ENCODE data around the gene RAB11FIP3. TPM values are rescaled to one million over a fixed set of nuclear protein-coding genes. Genes with fewer than 3 reads are reported as not detected.
"Not testable (repeated sequence)": the region's sequence is repeated elsewhere in the genome, so short reads cannot be mapped to it uniquely, and the experiment has no call there.

RAB11FIP3 gene
- total RNA-seq, 1 donor from 2014 or later, result 6.3 TPM

DNA sequence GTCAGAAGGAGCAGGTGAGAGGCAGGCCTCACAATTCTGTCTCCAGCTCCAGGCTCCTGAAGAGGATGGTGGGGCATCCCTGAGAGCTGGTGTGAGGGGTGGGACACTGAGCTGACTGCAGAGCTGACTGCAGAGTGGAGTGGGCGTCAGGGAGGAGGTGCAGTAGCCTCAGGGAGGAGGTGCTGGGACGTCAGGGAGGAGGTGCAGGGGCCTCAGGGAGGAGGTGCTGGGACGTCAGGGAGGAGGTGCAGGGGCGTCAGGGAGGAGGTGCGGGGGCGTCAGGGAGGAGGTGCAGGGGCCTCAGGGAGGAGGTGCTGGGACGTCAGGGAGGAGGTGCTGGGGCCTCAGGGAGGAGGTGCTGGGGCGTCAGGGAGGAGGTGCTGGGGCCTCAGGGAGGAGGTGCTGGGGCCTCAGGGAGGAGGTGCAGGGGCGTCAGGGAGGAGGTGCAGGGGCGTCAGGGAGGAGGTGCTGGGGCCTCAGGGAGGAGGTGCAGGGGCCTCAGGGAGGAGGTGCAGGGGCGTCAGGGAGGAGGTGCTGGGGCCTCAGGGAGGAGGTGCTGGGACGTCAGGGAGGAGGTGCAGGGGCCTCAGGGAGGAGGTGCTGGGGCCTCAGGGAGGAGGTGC is 41.9 kb downstream of the RAB11FIP3 start:
- not testable (repeated sequence) for ATAC-seq

DNA sequence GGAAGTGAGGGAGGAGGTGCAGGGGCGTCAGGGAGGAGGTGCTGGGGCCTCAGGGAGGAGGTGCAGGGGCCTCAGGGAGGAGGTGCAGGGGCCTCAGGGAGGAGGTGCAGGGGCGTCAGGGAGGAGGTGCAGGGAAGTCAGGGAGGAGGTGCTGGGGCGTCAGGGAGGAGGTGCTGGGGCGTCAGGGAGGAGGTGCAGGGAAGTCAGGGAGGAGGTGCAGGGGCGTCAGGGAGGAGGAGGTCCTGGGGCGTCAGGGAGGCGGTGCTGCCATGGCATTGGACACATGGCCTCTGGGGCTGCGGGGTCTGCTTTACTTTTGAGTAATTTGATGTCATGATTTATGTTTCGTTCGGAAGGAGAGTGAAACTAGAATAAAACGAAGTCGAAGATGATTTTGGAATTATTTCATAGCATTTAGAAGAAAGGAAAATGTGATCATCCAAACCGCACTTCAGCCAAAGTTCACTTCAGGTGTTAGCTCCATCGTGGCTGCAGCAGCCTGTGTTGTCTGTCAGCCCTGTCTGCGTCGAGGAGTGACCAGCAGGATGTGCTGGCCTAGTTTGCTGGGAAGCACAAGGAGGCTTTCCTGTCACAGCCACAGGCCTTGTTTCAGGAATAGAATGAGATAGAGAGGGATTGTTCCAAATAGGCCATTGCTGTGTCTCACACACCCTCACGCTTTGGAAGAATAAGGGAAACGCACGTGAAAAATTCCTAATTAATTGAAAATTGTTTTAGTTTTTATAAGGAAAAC is 42.8 kb downstream of the RAB11FIP3 start:
- no peak for ATAC-seq

DNA sequence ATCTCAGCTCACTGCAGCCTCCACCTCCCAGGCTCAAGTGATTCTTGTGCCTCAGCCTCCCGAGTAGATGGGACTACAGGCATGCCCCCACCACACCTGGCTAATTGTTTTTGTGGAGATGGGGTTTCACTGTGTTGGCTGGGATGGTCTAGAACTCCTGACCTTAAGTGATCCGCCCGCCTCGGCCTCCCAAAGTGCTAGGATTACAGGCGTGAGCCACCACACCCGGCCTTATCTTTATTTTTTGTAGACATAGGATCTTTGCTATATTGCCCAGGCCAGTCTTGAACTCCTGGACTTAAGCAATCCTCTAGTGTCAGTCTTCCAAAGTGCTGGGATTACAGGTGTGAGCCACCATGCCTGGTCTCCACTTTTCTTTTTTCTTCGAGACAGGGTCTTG is 44.0 kb downstream of the RAB11FIP3 start:
- not testable (repeated sequence) for ATAC-seq

DNA sequence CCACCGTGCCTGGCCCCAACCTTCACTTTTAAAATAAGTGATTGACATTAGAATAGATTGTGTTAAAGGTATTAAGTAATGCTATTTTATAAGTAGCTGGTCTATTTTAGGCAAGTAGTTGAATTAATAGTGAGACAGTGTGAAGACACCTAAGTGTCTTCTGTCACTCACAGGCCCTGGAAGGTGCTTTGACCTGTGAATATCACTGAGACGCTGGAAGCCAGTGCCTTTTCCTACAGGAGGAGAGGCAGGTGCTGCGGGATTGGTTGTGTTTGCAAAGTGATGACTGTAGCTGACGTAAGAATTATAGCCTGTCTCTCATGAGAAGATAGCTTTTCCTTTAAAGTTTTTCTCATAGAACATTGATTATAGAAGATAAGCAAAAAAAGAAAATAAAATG is 45.0 kb downstream of the RAB11FIP3 start:
- no peak for ATAC-seq

DNA sequence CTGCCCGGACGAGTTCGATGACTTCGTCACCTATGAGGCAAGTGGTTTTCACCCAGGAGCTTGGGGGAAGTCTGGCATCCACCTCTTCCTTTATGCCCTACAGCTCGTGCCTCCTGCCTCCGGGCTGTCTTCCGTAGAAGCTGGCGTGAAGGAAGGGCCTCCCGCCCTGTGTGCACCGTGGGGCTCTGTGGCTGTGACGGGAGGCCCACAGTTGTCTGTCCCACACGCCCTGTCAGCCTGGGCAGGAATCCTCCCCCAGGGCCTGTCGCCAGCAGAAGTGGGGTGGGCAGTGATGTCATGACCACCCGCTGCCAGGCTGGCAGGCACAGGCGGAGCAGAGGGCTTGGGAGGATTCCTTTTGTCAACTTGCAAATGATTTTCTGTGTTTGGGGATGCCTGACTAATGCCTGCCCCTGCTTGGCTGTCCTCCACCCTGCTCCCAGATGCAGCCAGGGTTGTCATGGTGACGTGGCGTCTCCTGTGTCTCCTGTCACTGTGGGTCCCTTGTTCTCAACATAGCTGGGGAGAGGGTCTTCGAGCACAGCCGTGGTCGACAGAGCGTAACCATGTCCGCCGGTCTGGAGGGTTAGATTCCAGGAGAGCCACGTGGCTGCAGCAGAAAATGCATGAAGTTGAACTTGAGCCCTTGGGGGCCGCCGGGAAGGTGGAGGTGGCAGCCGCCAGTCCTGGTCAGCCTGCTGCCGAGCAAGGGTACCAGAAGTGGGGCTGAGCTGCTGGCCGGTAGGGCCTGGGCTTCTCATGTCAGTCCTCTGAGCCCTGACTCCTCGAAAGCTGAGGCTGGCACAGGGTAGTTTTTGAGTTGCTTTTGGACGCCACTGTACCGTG is 46.1 kb downstream of the RAB11FIP3 start:
- peak; percentile 57 for ATAC-seq

DNA sequence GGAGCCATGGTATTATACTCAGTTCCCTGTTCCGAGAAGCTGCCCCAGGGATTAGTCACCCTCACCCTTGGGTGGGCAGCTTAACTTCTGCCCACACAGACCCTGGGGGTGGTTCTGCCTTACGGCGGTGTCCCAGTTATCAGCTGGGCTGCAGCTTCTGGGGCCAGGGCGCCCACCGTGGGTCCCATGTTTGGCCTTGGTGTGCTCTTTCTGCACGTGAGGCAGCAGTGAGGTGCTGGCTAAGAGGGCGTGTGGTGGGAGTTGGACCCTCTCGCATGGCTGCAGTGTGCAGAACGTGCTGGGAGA is 46.7 kb downstream of the RAB11FIP3 start:
- ATAC-seq, result no peak

DNA sequence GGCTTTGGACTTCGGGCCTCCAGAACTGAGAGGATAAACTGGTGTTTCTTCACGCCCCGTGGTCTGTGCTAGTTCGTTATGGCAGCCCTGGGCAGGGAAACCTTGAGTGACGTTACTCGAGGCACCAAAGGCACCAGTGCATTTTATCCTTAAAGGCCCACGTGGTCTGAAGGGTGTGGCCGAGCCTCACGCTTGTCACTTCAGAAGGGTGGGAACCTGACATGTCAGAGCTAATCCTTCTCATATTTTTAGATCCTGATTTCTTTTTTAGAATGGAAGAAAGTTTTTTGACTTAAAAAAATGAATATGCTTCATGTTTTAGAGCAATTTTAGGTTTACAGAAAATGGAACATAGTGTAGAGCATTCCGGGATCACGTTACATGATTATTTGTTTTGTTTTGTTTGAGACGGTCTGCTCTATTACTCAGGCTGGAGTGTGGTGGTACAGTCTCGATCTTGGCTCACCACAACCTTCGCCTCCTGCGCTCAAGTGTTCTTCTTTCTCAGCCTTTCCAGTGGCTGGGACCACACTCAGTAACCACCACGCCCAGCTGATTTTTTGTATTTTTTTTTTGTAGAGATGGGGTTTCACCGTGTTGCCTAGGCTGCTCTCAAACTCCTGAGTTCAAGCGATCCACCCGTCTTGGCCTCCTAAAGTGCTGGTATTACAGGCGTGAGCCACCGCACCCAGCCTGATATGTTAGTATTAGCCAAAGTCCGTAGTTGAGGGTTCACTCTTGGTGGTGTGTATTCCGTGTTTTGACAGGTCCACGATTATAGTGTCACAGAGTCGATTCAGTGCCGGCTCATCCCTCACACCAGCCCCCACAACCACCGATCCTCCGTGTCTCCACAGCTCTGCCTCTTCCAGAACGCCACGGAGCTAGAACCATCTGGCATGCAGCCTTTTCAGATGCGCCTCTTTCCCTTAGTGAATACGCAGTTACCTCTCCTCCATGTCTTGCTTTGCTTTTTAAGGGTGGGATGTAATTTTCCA is 47.9 kb downstream of the RAB11FIP3 start:
- no peak for ATAC-seq

DNA sequence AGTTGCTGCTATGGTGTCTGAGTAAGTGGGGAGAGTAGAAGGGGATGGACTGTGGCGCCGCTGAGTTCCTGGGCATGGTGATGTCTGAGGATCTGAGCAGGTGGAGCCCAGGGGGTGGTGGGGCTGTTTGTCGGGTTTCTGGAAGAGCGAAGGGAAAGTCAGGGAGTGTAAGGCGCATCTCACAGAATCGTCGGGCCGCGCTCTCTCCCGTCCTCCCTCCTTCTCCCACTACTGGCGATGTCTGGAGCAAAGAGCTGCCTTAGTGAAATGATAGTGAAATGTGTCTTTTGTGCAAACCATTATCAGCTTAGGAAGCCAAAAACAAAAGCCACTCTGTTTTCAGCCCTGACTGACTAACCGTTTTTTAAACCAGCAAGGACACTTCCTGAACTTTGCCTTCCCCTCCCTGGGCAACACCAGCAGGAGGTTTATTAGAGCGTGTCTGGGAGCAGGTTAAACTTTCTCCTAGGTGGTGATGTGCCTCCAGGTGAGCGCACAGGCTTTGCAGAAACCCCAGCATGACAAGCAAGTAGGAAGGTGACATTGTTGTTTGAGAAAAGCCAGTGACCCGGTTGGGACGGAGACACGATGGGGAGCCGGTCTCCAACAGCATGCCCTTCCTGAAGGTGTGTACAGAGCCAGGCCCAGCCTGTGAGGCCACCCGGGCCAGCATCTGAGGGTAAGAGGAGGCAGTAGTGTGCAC is 49.1 kb downstream of the RAB11FIP3 start:
- ATAC-seq, result no peak

DNA sequence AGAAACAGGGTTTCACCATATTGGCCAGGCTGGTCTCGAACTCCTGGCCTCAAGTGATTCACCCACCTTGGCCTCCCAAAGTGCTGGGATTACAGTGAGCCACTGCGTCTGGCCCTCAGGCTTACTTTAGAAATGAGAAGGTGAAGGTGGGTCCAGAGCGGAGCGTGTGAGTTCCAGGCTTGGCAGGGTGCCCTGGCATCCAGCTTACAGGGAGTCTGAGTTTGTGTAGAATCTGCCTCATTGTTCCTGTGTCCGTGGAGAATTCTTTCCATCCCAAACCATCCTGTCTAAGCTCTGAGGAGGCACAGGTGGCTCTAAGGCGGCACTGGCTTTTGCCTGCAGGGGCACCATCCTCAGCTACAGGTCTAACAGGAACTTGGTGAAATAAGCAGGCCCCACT is 50.6 kb downstream of the RAB11FIP3 start:
- no peak for ATAC-seq

DNA sequence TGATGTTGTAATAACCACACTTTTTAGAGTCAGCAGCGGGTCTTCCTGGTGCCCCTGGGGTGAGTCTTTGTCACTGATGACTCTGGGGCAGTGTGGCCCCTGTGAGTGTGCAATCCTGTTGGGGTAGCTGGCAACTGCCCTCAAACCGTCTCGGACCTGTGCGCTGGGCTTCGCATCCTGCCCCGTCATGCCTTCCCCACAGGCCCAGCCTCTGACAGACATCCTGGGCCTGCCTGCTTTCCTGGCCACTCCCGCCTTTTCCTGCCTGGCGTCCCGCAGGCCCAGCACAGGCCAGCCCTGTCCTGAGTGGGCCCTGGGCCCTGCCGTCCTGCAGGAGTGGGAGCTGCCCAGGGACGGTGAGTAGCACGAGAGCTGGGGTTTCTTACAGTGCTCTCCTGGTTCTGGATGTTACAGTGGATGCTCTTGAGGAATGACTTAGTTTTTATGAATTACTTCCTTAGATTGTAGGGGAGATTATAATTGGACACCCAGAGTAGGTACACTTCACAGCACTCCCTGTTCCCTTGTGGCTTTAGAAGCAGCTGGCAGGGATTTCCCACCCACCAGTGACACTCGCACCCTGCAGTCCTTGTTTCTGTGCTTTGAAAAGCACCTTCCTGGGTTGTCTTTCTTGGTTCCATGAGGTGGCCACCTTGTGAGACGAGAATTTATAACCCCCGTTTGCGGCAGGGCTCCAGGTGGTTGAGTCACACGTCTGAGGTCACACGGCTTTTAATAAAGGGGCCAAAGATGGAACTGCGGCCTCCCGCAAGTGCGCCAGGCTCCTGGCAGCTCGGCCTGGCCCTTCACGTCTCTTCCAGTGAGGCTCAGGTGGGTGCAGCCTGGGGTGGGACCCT is 52.1 kb downstream of the RAB11FIP3 start:
- ATAC-seq, result peak; percentile 72

DNA sequence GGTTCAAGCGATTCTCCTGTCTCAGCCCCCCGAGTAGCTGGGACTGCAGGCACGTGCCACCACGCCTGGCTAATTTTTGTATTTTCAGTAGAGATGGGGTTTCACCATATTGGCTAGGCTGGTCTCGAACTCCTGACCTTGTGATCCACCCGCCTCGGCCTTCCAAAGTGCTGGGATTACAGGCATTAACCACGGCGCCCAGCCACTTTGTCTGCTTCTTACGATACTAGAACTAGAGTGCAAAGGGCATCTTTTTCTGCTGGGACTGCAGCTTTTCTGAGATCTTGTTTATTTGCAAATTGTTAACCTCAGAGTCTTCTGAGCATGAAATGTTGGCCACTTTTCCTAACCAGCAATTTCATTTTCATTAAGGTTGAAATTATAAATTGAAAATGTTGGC is 52.8 kb downstream of the RAB11FIP3 start:
- not testable (repeated sequence) for ATAC-seq

DNA sequence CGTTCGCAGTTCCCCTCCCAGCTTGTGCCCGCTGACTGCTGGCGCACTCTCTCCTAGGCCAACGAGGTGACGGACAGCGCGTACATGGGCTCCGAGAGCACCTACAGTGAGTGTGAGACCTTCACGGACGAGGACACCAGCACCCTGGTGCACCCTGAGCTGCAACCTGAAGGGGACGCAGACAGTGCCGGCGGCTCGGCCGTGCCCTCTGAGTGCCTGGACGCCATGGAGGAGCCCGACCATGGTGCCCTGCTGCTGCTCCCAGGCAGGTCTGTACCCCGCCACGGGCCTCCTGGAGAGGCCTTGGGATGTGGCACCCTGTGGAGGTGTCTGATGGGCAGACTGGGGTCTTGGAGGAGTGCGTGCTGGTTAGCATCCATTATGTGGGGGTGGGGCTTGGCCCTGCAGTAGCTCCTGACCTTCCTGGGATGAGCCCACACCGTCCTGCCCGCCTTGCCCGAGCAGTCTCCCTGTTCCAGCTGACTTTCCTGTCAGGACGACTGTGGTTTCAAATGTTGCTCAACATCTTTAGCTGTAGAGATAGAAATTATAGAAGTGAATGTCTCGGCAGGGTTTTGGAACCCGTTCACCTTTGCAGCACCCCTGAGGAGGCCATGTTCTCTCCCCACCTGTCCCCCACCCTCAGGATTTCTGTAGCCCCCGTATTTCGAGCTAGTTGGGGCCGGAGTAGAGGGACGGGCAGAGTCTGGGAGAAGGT is 57.2 kb downstream of the RAB11FIP3 start:
- no peak for ATAC-seq

DNA sequence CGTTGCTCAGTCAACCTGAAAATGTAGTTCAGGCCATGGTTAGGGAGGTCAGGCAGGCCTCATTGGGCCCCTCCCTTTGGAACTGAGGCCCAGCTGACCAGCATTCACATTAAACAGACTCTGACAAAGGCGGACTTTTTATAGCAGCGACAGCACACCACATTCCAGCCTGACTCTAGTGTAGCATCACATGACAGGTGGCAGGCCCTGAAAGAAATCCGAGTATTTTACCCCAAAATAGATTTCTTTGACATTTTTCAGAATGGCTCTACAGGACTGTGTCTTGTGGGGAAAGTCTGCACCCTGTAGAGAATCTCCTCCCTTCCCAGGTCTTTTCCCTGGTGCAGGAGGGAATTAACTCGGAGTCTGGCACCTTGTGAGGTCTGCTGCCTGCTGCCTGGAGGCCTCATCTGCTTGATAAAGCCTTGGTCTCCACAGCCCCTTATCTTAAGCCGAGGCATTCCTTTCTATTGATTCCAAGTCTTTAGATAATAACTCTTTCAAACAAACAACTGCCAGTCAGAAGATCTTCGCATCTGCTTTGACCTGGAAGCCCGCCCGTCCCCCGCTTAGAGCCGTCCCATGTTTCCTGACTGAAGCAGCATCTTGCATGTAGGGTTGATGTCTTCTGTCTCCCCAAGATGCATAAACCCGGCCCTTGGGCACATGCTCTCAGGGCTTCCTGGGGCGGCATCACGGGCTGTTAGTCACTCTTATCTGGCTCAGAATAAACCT is 58.1 kb downstream of the RAB11FIP3 start:
- no peak for ATAC-seq

DNA sequence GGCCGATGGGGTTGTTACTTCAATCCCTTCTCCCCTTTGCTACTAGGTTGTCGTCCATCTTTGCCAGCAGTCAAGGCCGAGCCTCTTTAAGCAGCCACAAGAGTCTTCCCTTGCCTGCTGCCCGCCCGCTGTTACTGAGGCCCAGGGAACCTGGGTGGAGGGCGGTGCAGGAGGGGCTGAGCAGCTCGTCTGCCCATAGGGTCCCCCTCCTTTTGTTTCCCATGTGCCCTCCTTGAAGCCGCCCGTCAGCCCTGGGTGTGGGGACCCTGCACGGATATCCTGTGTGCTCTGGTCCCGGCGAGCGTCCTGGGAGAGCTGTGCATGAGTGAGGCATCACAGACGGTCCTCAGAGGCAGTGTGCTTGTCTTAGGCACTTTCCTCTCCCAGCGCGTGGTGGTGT is 64.2 kb downstream of the RAB11FIP3 start:
- no peak for ATAC-seq

DNA sequence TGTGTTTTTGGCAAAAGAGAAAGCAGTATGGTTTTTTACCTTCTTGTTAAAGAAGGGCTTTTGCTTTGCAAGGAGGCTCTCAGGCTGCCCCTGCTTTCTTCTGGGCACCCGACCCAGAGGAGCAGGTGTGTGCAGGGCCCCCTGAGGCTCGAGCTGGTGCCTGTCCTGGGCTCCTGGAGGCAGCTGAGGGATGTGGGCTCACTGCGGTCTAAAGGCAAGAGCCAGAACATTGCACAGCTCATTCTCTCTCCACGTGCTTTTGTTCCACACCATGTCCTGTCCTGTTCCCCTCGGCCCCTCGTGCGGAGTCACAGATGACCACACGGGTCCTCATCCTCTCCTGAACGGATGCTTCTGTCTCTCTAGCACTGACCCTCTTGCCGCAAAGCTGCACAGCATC is 65.3 kb downstream of the RAB11FIP3 start:
- ATAC-seq, result no peak

DNA sequence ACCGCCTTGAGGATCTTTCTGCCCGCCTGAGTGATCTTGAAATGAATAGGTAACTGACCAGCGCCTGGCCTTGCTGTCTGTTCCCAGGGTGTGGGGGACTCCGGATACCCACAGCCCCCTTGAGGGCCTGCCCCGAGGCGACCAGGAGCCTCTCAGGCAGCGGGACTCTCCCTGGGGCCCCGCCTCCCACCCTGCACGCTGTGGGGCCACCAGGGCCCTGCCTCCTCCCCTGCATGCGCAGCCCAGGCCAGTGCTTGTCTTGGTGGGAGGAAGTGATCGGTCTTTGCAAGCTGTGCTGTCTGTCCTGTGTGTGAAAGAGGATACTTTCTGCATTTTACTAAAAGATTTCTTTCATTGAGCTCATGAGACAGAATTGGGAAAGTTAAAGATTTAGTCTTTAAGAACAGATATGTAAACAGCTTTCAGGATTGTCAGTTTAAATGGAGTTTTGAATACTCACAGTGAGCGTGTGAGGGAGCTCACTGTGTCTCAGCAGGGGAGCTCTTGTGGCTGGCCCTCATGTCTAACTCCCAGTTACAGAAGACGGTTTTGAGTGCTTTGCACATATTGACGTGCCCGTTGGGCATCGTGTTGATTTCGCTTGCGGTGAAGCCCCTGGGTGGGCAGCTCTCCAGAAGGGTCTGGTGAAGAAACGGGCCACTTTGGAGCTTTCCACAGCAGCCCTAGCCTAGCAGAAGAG is 65.9 kb downstream of the RAB11FIP3 start:
- no peak for ATAC-seq

DNA sequence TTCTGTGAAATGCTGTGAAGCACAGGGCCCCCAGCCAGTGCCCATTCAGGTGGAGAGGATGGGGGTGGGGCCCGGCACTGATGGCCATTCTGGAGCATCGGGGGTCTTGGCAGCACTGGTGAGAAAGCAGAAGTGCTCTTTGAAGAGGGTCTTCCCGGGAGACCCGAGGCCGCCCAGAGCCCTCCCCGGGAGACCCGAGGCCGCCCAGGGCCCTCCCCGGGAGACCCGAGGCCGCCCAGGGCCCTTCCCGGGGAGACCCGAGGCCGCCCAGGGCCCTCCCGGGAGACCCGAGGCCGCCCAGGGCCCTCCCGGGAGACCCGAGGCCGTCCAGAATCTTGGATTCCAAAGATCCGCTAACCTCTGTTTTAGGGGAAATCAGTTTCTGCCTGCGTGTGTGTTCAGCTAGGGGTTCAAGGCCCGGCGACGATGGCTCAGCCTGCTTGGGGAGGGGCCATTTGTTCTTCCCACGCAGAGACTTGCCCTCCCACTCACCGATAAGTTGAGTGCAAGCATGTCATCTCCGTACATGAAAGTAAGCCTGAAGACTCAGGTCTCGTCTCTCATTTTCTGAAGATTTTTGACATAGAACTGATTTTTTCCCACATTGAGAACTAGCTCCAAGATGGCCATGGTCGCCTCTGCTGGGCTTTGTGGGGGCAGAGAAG is 66.9 kb downstream of the RAB11FIP3 start:
- peak; percentile 23 for ATAC-seq

DNA sequence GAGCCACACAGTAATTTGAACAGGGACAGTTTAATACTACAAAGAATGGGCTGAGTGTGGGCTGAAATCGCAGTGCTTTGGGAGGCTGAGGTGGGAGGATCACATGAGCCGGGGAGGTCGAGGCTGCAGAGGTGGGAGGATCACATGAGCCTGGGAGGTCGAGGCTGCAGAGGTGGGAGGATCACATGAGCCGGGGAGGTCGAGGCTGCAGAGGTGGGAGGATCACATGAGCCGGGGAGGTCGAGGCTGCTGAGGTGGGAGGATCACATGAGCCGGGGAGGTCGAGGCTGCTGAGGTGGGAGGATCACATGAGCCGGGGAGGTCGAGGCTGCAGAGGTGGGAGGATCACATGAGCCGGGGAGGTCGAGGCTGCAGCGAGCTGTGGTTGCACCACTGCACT is 69.2 kb downstream of the RAB11FIP3 start:
- not testable (repeated sequence) for ATAC-seq
